ENCODE data around the gene C1QTNF12. TPM values are rescaled to one million over a fixed set of nuclear protein-coding genes. Genes with fewer than 3 reads are reported as not detected.

C1QTNF12 gene
- total RNA-seq, 2 experiments from 2014 or later: 1.8 to 6.1 TPM

DNA sequence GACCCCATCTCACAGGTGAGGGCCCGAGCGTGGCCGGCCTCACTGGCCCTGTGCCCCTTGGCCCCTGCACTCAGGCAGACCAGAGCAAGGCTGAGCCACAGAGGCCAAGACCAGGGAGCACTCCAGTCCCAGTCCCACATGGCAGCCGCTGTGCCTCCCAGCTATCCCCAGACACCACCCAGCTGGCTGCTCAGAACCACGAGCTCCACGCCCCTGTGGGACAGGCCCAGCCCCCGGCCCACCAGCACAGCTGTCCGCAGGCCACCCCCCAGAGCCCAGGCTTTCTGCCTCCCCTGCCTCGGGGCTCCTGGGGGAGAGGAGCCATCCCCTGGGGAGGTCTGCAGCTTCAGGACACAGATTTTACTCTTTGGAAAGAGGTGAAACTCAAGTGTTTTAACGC, 9.1 kb upstream of the C1QTNF12 start:
- no peaks in the 10 kb centered on the region for H4K20me1 ChIP-seq (ENCODE audit: insufficient read depth, low read length)
- CTCF ChIA-PET (ENCODE audit: unreplicated experiment): no interaction called here

DNA sequence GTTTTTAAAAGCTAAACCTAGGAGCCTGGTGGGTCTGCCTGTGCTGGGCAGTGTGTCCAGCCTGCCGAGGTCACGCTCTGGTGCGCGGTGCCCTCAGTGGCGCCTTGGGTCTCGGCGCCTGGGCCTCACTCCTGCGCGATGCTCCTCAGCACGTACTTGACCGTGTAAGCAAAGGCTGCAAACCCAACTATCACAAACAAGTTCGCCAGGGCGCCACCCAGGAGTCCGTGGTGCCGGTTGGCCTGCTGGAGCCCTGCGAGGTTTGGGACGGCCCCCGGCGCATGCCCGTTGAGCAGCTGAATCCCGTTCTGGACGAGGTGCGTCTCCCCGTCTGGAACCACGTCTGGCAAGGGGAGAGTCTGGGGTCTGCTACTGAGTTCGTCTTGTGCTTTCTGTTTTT, 8.6 kb upstream of the C1QTNF12 start:
- H3K4me2 ChIP-seq (ENCODE audit: low read length): no peak overlapping the region
- TF ChIP-seq EZH2phosphoT487 (IDR thresholded peaks at IDR 0.05; ENCODE audit: borderline replicate concordance, low read depth, low read length): no peak
- TF ChIP-seq, protein P1, sequence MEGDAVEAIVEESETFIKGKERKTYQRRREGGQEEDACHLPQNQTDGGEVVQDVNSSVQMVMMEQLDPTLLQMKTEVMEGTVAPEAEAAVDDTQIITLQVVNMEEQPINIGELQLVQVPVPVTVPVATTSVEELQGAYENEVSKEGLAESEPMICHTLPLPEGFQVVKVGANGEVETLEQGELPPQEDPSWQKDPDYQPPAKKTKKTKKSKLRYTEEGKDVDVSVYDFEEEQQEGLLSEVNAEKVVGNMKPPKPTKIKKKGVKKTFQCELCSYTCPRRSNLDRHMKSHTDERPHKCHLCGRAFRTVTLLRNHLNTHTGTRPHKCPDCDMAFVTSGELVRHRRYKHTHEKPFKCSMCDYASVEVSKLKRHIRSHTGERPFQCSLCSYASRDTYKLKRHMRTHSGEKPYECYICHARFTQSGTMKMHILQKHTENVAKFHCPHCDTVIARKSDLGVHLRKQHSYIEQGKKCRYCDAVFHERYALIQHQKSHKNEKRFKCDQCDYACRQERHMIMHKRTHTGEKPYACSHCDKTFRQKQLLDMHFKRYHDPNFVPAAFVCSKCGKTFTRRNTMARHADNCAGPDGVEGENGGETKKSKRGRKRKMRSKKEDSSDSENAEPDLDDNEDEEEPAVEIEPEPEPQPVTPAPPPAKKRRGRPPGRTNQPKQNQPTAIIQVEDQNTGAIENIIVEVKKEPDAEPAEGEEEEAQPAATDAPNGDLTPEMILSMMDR (conservative IDR thresholded peaks at IDR 0.05; ENCODE audit: low read length): no peak
- no peaks in the 10 kb centered on the region for H3K79me2 ChIP-seq (ENCODE audit: insufficient read depth, low read depth, low read length)
- H3K4me1 ChIP-seq (ENCODE audit: insufficient read depth, low read length, poor library complexity, severe bottlenecking): peaks cover 9% of the 10 kb centered on the region
- no peak overlapping the region for H3K27ac ChIP-seq (ENCODE audit: low read depth, low read length, poor library complexity, severe bottlenecking)
- no peak overlapping the region for H2AFZ ChIP-seq (ENCODE audit: low read length)
- ChIA-PET POLR2A (interaction anchor here (0.6 kb wide), 1 partner anchor 129 kb away, joined by 4 read pairs; no protein-coding TSS in a partner anchor), CTCF (ENCODE audit: unreplicated experiment) (no interaction called here)
- intact Hi-C loops (cut with micrococcal nuclease; ENCODE audit: unreplicated experiment): no loop called here
- H3K36me3 ChIP-seq (ENCODE audit: insufficient read depth, low read length): peaks cover 71% of the 10 kb centered on the region
- no peak for DNase-seq (ENCODE audit: low spot score)
- no peaks in the 10 kb centered on the region for H3K9me2 ChIP-seq (ENCODE audit: insufficient read depth, low read length)
- no peaks in the 10 kb centered on the region for H3K9me3 ChIP-seq (ENCODE audit: low read length)
- H4K20me1 ChIP-seq (ENCODE audit: insufficient read depth, low read length): no peaks in the 10 kb centered on the region
- TSS peak; percentile 90 for BruUV-seq (replicated peaks)
- no peak overlapping the region for H3K4me3 ChIP-seq (ENCODE audit: low read depth, low read length, poor library complexity, severe bottlenecking)

More for the DNA sequence above, 9.1 kb upstream of the C1QTNF12 start:
- Histone ChIP-seq H3K79me2 (ENCODE audit: insufficient read depth, low read depth, low read length) (no peaks in the 10 kb centered on the region), H3K9me2 (ENCODE audit: insufficient read depth, low read length) (no peaks in the 10 kb centered on the region), H3K4me2 (ENCODE audit: low read length) (no peak overlapping the region), H3K27ac (ENCODE audit: low read depth, low read length, poor library complexity, severe bottlenecking) (no peak overlapping the region), H3K4me1 (ENCODE audit: insufficient read depth, low read length, poor library complexity, severe bottlenecking) (peaks cover 5% of the 10 kb centered on the region), H3K9me3 (ENCODE audit: low read length) (no peaks in the 10 kb centered on the region), H3K36me3 (ENCODE audit: insufficient read depth, low read length) (peaks cover 76% of the 10 kb centered on the region), H2AFZ (ENCODE audit: low read length) (no peak overlapping the region), H3K4me3 (ENCODE audit: low read depth, low read length, poor library complexity, severe bottlenecking) (no peak overlapping the region)
- POLR2A ChIA-PET: no interaction called here
- intact Hi-C loops (cut with micrococcal nuclease; ENCODE audit: unreplicated experiment): no loop called here
- TF ChIP-seq EZH2phosphoT487 (IDR thresholded peaks at IDR 0.05; ENCODE audit: borderline replicate concordance, low read depth, low read length): no peak
- TF ChIP-seq, protein P1 (conservative IDR thresholded peaks at IDR 0.05; ENCODE audit: low read length): no peak
- BruUV-seq (replicated peaks): no TSS peak
- DNase-seq (ENCODE audit: low spot score): no peak

DNA sequence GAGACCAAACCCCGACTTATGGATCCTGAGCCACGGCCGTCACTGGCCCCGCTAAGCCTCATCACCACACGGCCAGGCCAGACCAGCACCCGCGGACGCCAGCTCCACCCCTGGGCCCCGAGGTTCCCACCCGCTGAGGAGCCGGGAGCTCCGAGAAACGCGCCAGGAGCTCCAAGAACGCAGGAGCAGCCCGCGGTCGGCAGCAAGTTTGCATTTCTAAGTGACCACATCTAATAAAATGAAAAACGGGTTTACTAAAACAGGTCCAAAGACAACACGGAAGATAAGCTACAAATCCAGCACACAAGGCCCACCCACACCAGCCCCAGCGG, 8.1 kb upstream of the C1QTNF12 start:
- Histone ChIP-seq H3K4me1 (ENCODE audit: insufficient read depth, low read length, poor library complexity, severe bottlenecking) (peaks cover 9% of the 10 kb centered on the region), H3K4me3 (ENCODE audit: low read depth, low read length, poor library complexity, severe bottlenecking) (no peak overlapping the region), H3K27ac (ENCODE audit: low read depth, low read length, poor library complexity, severe bottlenecking) (no peak overlapping the region), H2AFZ (ENCODE audit: low read length) (no peak overlapping the region), H3K79me2 (ENCODE audit: insufficient read depth, low read depth, low read length) (no peaks in the 10 kb centered on the region), H3K9me3 (ENCODE audit: low read length) (no peaks in the 10 kb centered on the region), H3K36me3 (ENCODE audit: insufficient read depth, low read length) (peaks cover 67% of the 10 kb centered on the region), H3K4me2 (ENCODE audit: low read length) (no peak overlapping the region), H4K20me1 (ENCODE audit: insufficient read depth, low read length) (no peaks in the 10 kb centered on the region), H3K9me2 (ENCODE audit: insufficient read depth, low read length) (no peaks in the 10 kb centered on the region)
- ChIA-PET POLR2A (interaction anchor here (0.6 kb wide), 1 partner anchor 128 kb away, joined by 4 read pairs; no protein-coding TSS in a partner anchor), CTCF (ENCODE audit: unreplicated experiment) (no interaction called here)
- BruUV-seq (replicated peaks): no TSS peak
- TF ChIP-seq EZH2phosphoT487 (IDR thresholded peaks at IDR 0.05; ENCODE audit: borderline replicate concordance, low read depth, low read length): no peak
- no peak for DNase-seq (ENCODE audit: low spot score)
- intact Hi-C loops (cut with micrococcal nuclease; ENCODE audit: unreplicated experiment): no loop called here

All from OCI-LY7 (cell line).